Measurements from ENCODE around the gene SF3B3.
"Not testable (repeated sequence)": the region's sequence is repeated elsewhere in the genome, so short reads cannot be mapped to it uniquely, and the experiment has no call there.

Gene SF3B3

GRCh38 chr16:70526403-70526802 lies 2.8 kb downstream of the SF3B3 start:
- DNase-seq (ENCODE audit: low spot score) = no peak
- in situ Hi-C loops (cut with MboI; ENCODE audit: low pct_unique_long_range_greater_than_20kb, low sequenced_read_pairs, unreplicated experiment) = no loop called here
- TF ChIP-seq CTCF (IDR thresholded peaks at IDR 0.05; ENCODE audit: extremely low read depth, insufficient read depth, missing control alignments) = no peak

GRCh38 chr16:70527315-70527996 lies 3.8 kb downstream of the SF3B3 start:
- DNase-seq (ENCODE audit: low spot score) = no peak
- TF ChIP-seq CTCF (IDR thresholded peaks at IDR 0.05; ENCODE audit: extremely low read depth, insufficient read depth, missing control alignments) = no peak
- in situ Hi-C loops (cut with MboI; ENCODE audit: low pct_unique_long_range_greater_than_20kb, low sequenced_read_pairs, unreplicated experiment) = no loop called here

- in situ Hi-C loops (cut with MboI; ENCODE audit: low pct_unique_long_range_greater_than_20kb, low sequenced_read_pairs, unreplicated experiment) = no loop called here
- peak; percentile 25 for DNase-seq (ENCODE audit: low spot score)
- TF ChIP-seq CTCF (IDR thresholded peaks at IDR 0.05; ENCODE audit: extremely low read depth, insufficient read depth, missing control alignments) = peak; percentile 41
These were observed 5.6 kb downstream of the SF3B3 start for GRCh38 chr16:70529051-70529777.

- DNase-seq (ENCODE audit: low spot score); in situ Hi-C loops (cut with MboI; ENCODE audit: low pct_unique_long_range_greater_than_20kb, low sequenced_read_pairs, unreplicated experiment): not testable (repeated sequence)
These were observed 6.3 kb downstream of the SF3B3 start for GRCh38 chr16:70529954-70530353.

GRCh38 chr16:70534971-70535370 lies 11.4 kb downstream of the SF3B3 start:
- in situ Hi-C loops (cut with MboI; ENCODE audit: low pct_unique_long_range_greater_than_20kb, low sequenced_read_pairs, unreplicated experiment) = no loop called here
- DNase-seq (ENCODE audit: low spot score) = no peak
- no peak for TF ChIP-seq CTCF (IDR thresholded peaks at IDR 0.05; ENCODE audit: extremely low read depth, insufficient read depth, missing control alignments)

- TF ChIP-seq CTCF (IDR thresholded peaks at IDR 0.05; ENCODE audit: extremely low read depth, insufficient read depth, missing control alignments) = no peak
- in situ Hi-C loops (cut with MboI; ENCODE audit: low pct_unique_long_range_greater_than_20kb, low sequenced_read_pairs, unreplicated experiment) = no loop called here
- DNase-seq (ENCODE audit: low spot score) = no peak
These were observed 17.4 kb downstream of the SF3B3 start for GRCh38 chr16:70540994-70541393.

GRCh38 chr16:70544548-70544947 lies 20.9 kb downstream of the SF3B3 start:
- TF ChIP-seq CTCF (IDR thresholded peaks at IDR 0.05; ENCODE audit: extremely low read depth, insufficient read depth, missing control alignments) = no peak
- no peak for DNase-seq (ENCODE audit: low spot score)
- in situ Hi-C loops (cut with MboI; ENCODE audit: low pct_unique_long_range_greater_than_20kb, low sequenced_read_pairs, unreplicated experiment) = no loop called here
